Ascending aorta (tissue), 2 donors: Measurements from ENCODE around the gene SCAMP3. TPM values are rescaled to one million over a fixed set of nuclear protein-coding genes. Genes with fewer than 3 reads are reported as not detected.

ENCODE experiments used
- DNase-seq, 2 donors: peaks; one replicate each; pipeline ENCODE4 v3.0.0-alpha.2; 2019; ENCODE audit warnings: low spot score in 2 of 2
- H3K27ac ChIP-seq, 2 donors: fragments of 200-600 bp; sonication (generic); one replicate each; pipeline ENCODE4 v1.5.1; 2016 to 2017; ENCODE audit warnings: mild to moderate bottlenecking in 1 of 2
- H3K27me3 ChIP-seq: fragments of 200-600 bp; sonication (generic); one replicate; pipeline ENCODE4 v1.5.1; 2017
- H3K36me3 ChIP-seq, 2 donors: fragments of 200-600 bp; sonication (generic); one replicate each; pipeline ENCODE4 v1.5.1; 2016
- H3K4me1 ChIP-seq, 2 donors: fragments of 200-600 bp; sonication (generic); one replicate each; pipeline ENCODE4 v1.5.1; 2016 to 2017; ENCODE audit warnings: mild to moderate bottlenecking in 1 of 2
- H3K4me3 ChIP-seq, 2 donors: fragments of 200-600 bp; sonication (generic); one replicate each; pipeline ENCODE4 v1.5.1; 2016 to 2017; ENCODE audit warnings: mild to moderate bottlenecking in 1 of 2
- H3K9me3 ChIP-seq, 2 donors: fragments of 200-600 bp; sonication (generic); one replicate each; pipeline ENCODE4 v1.5.1; 2016
- intact Hi-C: fragments of 100-400 bp; cut with DNase I; formaldehyde crosslinking; loops from one replicate; pipeline ENCODE4 v1.15.1; 2023
- total RNA-seq: library from RNA; depleted of rRNA; stranded (reverse); fragments of >200 nt; gene quantifications from one replicate; pipeline ENCODE4 v1.1.0, GENCODE V29; 2016
- TF ChIP-seq, protein P1 (sequence below), 3 experiments: fragments of 200-600 bp in 2 of 3; fragments of 450-650 bp in 1 of 3; sonication (generic) in 2 of 3; IDR thresholded peaks; one replicate each; pipeline ENCODE4 v1.5.1; 2016 to 2019; ENCODE audit warnings: antibody characterized with exemption in 3 of 3, mild to moderate bottlenecking in 1 of 3, moderate library complexity in 1 of 3

Gene SCAMP3
- total RNA-seq, 1 donor from 2014 or later: 63.6 TPM

DNA sequence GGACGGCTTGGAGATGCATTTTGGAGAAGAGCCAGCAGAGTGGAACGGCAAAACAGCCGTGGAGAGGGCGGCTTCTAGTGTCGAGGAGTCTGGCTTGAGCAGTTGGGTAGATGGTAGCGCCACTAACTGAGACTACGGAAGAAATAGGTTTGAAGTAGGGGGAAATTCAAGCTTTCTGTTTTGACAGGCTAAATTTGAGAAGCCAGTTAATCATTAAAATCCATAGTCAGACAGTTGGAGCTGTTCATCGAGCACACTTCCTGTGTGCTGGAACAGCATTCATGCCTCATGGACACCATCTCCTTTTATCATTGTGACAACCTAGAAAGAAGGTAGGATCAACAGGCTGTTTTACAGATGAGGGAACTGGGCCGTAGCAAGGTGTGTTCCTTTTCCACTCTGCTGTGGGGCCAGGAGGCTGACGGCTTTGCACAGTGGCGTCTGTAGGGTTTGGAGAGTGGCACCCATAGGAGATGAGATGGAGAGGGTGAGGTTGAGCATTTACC is 42.5 kb upstream of the SCAMP3 start:
- TF ChIP-seq, protein P1, sequence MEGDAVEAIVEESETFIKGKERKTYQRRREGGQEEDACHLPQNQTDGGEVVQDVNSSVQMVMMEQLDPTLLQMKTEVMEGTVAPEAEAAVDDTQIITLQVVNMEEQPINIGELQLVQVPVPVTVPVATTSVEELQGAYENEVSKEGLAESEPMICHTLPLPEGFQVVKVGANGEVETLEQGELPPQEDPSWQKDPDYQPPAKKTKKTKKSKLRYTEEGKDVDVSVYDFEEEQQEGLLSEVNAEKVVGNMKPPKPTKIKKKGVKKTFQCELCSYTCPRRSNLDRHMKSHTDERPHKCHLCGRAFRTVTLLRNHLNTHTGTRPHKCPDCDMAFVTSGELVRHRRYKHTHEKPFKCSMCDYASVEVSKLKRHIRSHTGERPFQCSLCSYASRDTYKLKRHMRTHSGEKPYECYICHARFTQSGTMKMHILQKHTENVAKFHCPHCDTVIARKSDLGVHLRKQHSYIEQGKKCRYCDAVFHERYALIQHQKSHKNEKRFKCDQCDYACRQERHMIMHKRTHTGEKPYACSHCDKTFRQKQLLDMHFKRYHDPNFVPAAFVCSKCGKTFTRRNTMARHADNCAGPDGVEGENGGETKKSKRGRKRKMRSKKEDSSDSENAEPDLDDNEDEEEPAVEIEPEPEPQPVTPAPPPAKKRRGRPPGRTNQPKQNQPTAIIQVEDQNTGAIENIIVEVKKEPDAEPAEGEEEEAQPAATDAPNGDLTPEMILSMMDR (IDR thresholded peaks at IDR 0.05): no peak
- intact Hi-C loops: no loop called here
- Histone ChIP-seq H3K4me3 (no peak overlapping the region), H3K27ac (no peak overlapping the region), H3K36me3 (no peaks in the 10 kb centered on the region), H3K4me1 (peaks cover 2 to 4% of the 10 kb centered on the region in 2 donors), H3K9me3 (no peaks in the 10 kb centered on the region), H3K27me3 (no peaks in the 10 kb centered on the region)
- no peak for DNase-seq

DNA sequence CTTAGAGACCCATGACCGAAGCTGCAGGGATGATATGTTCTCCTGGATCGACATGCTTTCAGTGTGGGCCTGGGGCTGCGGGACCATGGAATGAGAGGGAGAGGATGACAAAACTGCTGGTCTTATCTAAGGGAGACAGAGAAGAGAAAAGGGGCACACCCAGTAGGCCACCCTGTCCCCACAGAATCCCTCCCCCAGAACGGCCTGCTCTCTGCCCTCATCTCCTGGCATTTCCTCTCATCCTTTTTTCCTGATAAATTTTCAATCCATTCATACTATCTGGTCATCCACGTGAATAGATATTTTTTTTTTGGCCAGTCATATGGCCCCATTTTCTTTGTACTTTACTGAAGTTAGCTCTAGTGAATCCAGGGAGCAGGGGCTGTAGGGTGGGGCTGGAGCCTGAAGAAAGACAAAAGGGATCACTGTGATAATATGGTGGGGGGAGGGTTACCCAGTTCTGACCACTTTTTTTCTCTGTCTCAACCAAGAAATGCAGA is 39.2 kb upstream of the SCAMP3 start, which contains the start of gene PKLR:
PKLR (minus strand) TSS at position 97 of the 500 bp plus-strand sequence; CDS start at position 54, 43 bp downstream.
- TF ChIP-seq, protein P1 (IDR thresholded peaks at IDR 0.05): no peak
- H3K27ac ChIP-seq: no peak within 1 kb of the TSS
- intact Hi-C loops: no loop called here
- no peaks in the 10 kb centered on the region for H3K27me3 ChIP-seq
- DNase-seq: no peak
- H3K9me3 ChIP-seq: no peaks in the 10 kb centered on the region
- no peaks in the 10 kb centered on the region for H3K4me1 ChIP-seq
- H3K4me3 ChIP-seq: no peak within 1 kb of the TSS
- H3K36me3 ChIP-seq: no peaks in the 10 kb centered on the region

GRCh38 chr1:155300553-155301329 is 38.6 kb upstream of the SCAMP3 start:
- intact Hi-C loops: no loop called here
- Histone ChIP-seq H3K36me3 (no peaks in the 10 kb centered on the region), H3K27me3 (no peaks in the 10 kb centered on the region), H3K27ac (no peak overlapping the region), H3K4me1 (no peaks in the 10 kb centered on the region), H3K9me3 (no peaks in the 10 kb centered on the region), H3K4me3 (no peak overlapping the region)
- TF ChIP-seq, protein P1 (IDR thresholded peaks at IDR 0.05): no peak
- no peak for DNase-seq

DNA sequence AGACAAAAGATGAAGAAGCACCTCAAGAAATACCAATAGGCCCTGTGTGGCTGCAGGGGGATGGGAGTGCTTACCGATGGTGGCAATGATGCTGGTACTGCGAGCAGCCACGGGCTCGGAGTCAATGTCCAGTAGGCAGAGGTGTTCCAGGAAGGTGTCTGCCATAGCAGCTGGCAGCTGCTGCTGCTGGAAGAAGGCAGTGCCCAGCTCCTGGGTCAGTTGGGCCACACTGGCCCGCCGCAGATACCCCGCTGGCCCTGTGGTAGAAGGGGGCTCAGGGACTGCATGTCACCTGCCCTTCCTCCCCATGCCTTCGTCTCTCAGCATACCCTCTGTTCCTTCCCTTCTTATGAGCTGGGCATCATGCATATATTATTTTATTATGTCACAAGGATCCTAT is 37.9 kb upstream of the SCAMP3 start:
- TF ChIP-seq, protein P1 (IDR thresholded peaks at IDR 0.05): no peak
- intact Hi-C loops: no loop called here
- no peaks in the 10 kb centered on the region for H3K27me3 ChIP-seq
- H3K4me1 ChIP-seq: peaks cover 0 to 4% of the 10 kb centered on the region in 2 donors
- no peak overlapping the region for H3K4me3 ChIP-seq
- no peak for DNase-seq
- H3K9me3 ChIP-seq: no peaks in the 10 kb centered on the region
- no peak overlapping the region for H3K27ac ChIP-seq
- no peaks in the 10 kb centered on the region for H3K36me3 ChIP-seq

- Histone ChIP-seq H3K36me3 (no peaks in the 10 kb centered on the region), H3K27ac (no peak overlapping the region), H3K4me1 (peaks cover 0 to 5% of the 10 kb centered on the region in 2 donors), H3K9me3 (no peaks in the 10 kb centered on the region), H3K27me3 (no peaks in the 10 kb centered on the region), H3K4me3 (no peak overlapping the region)
- intact Hi-C loops: no loop called here
- TF ChIP-seq, protein P1 (IDR thresholded peaks at IDR 0.05): no peak
- no peak for DNase-seq
These were observed 35.2 kb upstream of the SCAMP3 start for GRCh38 chr1:155297384-155297783.
